Ishikawa (cell line): Measurements from ENCODE around the gene CADPS.

Experiments
- CEBPB ChIP-seq: IDR thresholded peaks from 2 replicates; pipeline ENCODE4 v1.6.1; 2012
- CREB1 ChIP-seq: IDR thresholded peaks from 2 replicates; pipeline ENCODE4 v1.6.1; 2012; ENCODE audit warnings: low read depth
- EGR1 ChIP-seq: IDR thresholded peaks from 2 replicates; pipeline ENCODE4 v1.6.1; 2012
- EP300 ChIP-seq: IDR thresholded peaks from 2 replicates; pipeline ENCODE4 v1.6.1; 2012; ENCODE audit warnings: borderline replicate concordance
- FOXM1 ChIP-seq: IDR thresholded peaks from 2 replicates; pipeline ENCODE4 v1.6.1; 2012; ENCODE audit warnings: low read depth, borderline replicate concordance
- NFIC ChIP-seq: IDR thresholded peaks from 2 replicates; pipeline ENCODE4 v1.6.1; 2012
- RAD21 ChIP-seq: IDR thresholded peaks from 2 replicates; pipeline ENCODE4 v1.6.1; 2012; ENCODE audit warnings: low read depth
- TAF1 ChIP-seq: IDR thresholded peaks from 2 replicates; pipeline ENCODE4 v1.6.1; 2012; ENCODE audit warnings: low read depth, mild to moderate bottlenecking
- TCF12 ChIP-seq: IDR thresholded peaks from 2 replicates; pipeline ENCODE4 v1.6.1; 2012; ENCODE audit warnings: low read depth
- TEAD4 ChIP-seq: IDR thresholded peaks from 2 replicates; pipeline ENCODE4 v1.6.1; 2012
- USF1 ChIP-seq: IDR thresholded peaks from 2 replicates; pipeline ENCODE4 v1.6.1; 2012
- YY1 ChIP-seq: IDR thresholded peaks from 2 replicates; pipeline ENCODE4 v1.6.1; 2012; ENCODE audit warnings: low read depth
- ZBTB7A ChIP-seq: IDR thresholded peaks from 2 replicates; pipeline ENCODE4 v1.6.1; 2012; ENCODE audit warnings: low read depth
- TF ChIP-seq, protein P1 (sequence below): IDR thresholded peaks from 2 replicates; pipeline ENCODE4 v1.6.1; 2012
- TF ChIP-seq, protein P2 (sequence below): IDR thresholded peaks from 2 replicates; pipeline ENCODE4 v1.6.1; 2012; ENCODE audit warnings: low read depth, mild to moderate bottlenecking

CADPS gene

DNA sequence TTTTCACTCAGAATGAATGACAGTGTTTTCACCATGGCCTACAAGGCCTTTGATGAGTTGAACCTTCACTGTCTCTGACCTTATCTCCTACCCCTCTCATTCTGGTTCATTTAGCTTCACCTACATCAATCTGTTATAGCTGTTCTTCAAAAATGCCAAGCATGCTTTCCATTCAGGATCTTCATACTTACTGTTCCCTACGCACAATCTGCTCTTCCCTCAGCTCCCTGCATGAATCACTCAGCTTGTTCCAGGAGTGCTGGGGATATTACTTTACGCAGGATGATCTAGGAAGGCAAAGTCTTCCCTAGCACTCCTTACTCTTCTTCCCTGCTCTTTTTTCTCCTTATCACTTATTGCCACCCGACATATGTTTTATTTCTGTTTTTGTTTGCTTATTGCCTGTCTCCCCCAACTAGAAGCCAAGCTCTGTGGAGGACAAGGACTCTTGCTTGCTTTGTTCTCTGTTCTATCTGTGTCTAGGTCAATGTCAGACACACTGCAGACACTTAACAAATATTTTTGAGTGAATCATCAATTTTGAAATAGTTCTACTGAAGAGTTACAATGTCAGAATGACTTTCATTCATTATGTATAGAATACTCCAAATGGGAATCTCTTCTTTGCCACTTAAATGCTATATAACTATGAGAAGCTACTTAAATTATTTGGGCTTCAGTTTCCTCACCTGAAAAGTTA lies 263.5 kb downstream of the CADPS start:
- TF ChIP-seq FOXM1 (no peak), CREB1 (no peak), YY1 (no peak), CEBPB (no peak), NFIC (no peak)
- TF ChIP-seq, protein P1, sequence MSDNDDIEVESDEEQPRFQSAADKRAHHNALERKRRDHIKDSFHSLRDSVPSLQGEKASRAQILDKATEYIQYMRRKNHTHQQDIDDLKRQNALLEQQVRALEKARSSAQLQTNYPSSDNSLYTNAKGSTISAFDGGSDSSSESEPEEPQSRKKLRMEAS = no peak
- TF ChIP-seq, protein P2, sequence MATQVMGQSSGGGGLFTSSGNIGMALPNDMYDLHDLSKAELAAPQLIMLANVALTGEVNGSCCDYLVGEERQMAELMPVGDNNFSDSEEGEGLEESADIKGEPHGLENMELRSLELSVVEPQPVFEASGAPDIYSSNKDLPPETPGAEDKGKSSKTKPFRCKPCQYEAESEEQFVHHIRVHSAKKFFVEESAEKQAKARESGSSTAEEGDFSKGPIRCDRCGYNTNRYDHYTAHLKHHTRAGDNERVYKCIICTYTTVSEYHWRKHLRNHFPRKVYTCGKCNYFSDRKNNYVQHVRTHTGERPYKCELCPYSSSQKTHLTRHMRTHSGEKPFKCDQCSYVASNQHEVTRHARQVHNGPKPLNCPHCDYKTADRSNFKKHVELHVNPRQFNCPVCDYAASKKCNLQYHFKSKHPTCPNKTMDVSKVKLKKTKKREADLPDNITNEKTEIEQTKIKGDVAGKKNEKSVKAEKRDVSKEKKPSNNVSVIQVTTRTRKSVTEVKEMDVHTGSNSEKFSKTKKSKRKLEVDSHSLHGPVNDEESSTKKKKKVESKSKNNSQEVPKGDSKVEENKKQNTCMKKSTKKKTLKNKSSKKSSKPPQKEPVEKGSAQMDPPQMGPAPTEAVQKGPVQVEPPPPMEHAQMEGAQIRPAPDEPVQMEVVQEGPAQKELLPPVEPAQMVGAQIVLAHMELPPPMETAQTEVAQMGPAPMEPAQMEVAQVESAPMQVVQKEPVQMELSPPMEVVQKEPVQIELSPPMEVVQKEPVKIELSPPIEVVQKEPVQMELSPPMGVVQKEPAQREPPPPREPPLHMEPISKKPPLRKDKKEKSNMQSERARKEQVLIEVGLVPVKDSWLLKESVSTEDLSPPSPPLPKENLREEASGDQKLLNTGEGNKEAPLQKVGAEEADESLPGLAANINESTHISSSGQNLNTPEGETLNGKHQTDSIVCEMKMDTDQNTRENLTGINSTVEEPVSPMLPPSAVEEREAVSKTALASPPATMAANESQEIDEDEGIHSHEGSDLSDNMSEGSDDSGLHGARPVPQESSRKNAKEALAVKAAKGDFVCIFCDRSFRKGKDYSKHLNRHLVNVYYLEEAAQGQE = no peak

GRCh38 chr3:62607287-62608029 lies 267.8 kb downstream of the CADPS start:
- no peak for TF ChIP-seq EGR1
- no peak for TF ChIP-seq EP300
- no peak for TF ChIP-seq FOXM1
- TF ChIP-seq, protein P2 = no peak
- TF ChIP-seq NFIC = no peak
- no peak for TF ChIP-seq TAF1
- no peak for TF ChIP-seq YY1
- TF ChIP-seq, protein P1 = no peak
- no peak for TF ChIP-seq ZBTB7A
- no peak for TF ChIP-seq USF1

DNA sequence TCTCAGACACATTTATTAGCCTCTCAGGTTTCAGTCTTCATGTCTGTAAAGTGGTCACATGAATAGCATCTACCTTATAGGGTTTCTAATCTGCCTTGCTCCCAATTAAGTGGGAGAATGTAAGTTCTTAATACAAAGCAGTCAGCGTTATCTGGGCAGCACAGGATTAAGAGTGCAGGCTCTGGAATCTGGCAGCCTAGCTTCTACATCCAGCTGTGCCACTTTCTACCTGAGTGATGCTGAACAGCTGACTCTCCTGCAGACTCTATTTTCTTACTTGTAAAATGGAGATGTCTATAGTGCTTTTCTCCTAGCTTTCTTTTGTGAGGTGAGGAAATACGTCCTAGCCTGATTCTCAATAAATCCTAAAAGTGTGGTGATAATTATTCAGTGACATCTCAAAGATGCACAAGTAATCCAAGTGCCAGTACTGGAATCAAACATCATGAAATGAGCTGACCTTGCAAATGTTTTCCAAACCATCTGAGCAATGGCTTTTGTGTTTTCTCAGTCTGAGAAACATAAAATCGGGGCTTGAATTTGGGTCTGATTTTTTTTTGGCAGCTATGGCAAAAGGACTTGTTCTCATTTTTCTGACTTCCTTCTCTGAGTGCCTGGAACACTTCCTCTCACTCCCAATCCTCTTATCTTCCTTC lies 269.7 kb downstream of the CADPS start:
- TF ChIP-seq RAD21 (no peak), FOXM1 (no peak), EGR1 (no peak), YY1 (no peak), USF1 (no peak), TEAD4 (no peak), ZBTB7A (no peak), CREB1 (no peak), CEBPB (no peak)

GRCh38 chr3:62604751-62605351 lies 270.4 kb downstream of the CADPS start:
- TF ChIP-seq USF1 (no peak), RAD21 (no peak), EP300 (no peak), CEBPB (no peak), TCF12 (no peak), EGR1 (no peak), ZBTB7A (no peak), NFIC (no peak), FOXM1 (no peak), CREB1 (no peak), YY1 (no peak), TEAD4 (no peak), TAF1 (no peak)
- TF ChIP-seq, protein P1 = no peak
- TF ChIP-seq, protein P2 = no peak
